Progenitor cell of endocrine pancreas (in vitro differentiated cells): ENCODE measurements around the gene MARCHF3. TPM values are rescaled to one million over a fixed set of nuclear protein-coding genes. Genes with fewer than 3 reads are reported as not detected.

Experiments used
- DNase-seq: peaks from one replicate; pipeline ENCODE4 v3.0.0; 2021; ENCODE audit warnings: low spot score; ENCODE audit not compliant: unreplicated experiment
- H3K27ac Mint-ChIP-seq: 2 replicates; pipeline ENCODE4 v1.8.0; 2021; ENCODE audit warnings: mild to moderate bottlenecking, moderate library complexity, mixed read lengths
- H3K27me3 Mint-ChIP-seq: 2 replicates; pipeline ENCODE4 v1.8.0; 2021; ENCODE audit warnings: mixed read lengths
- H3K36me3 Mint-ChIP-seq: 2 replicates; pipeline ENCODE4 v1.8.0; 2022; ENCODE audit warnings: mixed read lengths; ENCODE audit not compliant: insufficient read depth
- H3K4me1 Mint-ChIP-seq: 2 replicates; pipeline ENCODE4 v1.8.0; 2021; ENCODE audit warnings: low read depth, mixed read lengths
- H3K4me3 Mint-ChIP-seq: 2 replicates; pipeline ENCODE4 v1.8.0; 2021; ENCODE audit warnings: low read depth, mild to moderate bottlenecking, moderate library complexity, mixed read lengths
- H3K9me3 Mint-ChIP-seq: 2 replicates; pipeline ENCODE4 v1.8.0; 2021; ENCODE audit warnings: low read depth, mixed read lengths
- CTCF ChIP-seq: fragments of 200-600 bp; sonication (generic); IDR thresholded peaks from one replicate; pipeline ENCODE4 v1.5.0; 2021; ENCODE audit warnings: antibody characterized with exemption, mild to moderate bottlenecking; ENCODE audit not compliant: unreplicated experiment
- long read RNA-seq: library from polyadenylated mRNA; unstranded; transcript quantifications from one replicate; pipeline ENCODE4 v2.0.0, GENCODE V29; 2020
- total RNA-seq: library from RNA; stranded (reverse); gene quantifications from 2 replicates; pipeline ENCODE4 v1.2.1, GENCODE V29; 2021

MARCHF3 gene, protein sequence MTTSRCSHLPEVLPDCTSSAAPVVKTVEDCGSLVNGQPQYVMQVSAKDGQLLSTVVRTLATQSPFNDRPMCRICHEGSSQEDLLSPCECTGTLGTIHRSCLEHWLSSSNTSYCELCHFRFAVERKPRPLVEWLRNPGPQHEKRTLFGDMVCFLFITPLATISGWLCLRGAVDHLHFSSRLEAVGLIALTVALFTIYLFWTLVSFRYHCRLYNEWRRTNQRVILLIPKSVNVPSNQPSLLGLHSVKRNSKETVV
- 10.3 and 11.6 TPM in 2 replicates for total RNA-seq
- long read RNA-seq, full-length matches to known transcripts: 43 of 58 reads
- long read RNA-seq, partial matches to known transcripts: 0 of 58 reads
- long read RNA-seq, other reads (novel, unspliced or antisense): 15 of 58 reads

DNA sequence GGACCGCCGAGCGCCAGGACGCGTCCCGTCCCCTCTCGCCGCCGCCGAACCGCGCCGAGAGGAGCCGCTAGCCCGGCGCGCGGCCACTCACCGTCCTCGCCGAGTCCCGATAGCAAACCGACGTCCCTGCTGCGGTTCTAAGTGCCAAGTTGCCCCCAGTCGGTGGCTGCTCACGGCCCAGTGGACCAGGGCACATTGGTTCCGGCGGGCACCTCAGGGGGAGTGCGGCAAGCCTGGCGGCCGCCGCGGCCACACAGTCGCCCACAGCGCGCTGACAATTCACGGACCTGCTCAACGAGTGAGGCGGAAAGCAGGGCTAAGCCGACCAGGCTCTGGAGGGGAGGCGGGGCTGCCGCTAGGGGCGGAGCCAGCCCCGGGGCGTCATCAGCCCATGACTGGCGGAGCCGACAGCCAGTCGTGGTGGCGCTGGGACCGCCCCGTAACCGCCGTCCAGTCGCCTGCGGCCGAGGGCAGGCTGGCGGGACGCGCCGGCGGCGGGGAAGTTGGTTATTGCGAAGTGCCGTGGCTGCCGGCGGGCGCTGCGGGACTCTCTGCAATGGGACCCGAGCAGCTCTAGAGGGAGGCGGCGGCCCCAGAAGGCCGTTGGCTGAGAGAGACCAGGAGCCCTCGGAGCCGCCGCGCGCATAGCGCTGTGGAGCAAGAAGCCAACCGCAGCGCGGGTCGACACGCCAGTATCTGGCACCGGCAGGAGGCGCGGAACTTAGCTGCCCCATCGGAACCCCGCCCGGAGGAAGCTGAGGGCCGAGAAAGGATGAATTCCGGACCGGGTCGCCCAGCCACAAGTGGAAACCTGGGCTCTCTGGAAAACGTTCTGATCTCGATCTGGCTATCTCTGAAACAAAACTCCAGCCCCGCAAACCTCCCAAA is at the start of gene MARCHF3:
TSS of gene MARCHF3 (minus strand) at position 300 of the 888 bp plus-strand sequence. CDS start 112,387 bp downstream, outside the sequence.
- DNase-seq: peak; percentile 94
- peak within 1 kb of the TSS; percentile 90 for H3K4me3 Mint-ChIP-seq
- peaks cover 32% of the 10 kb centered on the region for H3K27me3 Mint-ChIP-seq
- peak within 1 kb of the TSS; percentile 90 for H3K27ac Mint-ChIP-seq
- no peaks in the 10 kb centered on the region for H3K36me3 Mint-ChIP-seq
- TF ChIP-seq CTCF: no peak
- H3K4me1 Mint-ChIP-seq: peaks cover 24% of the 10 kb centered on the region
- no peaks in the 10 kb centered on the region for H3K9me3 Mint-ChIP-seq

- DNase-seq: no peak
- H3K4me3 Mint-ChIP-seq: no peak overlapping the region
- H3K9me3 Mint-ChIP-seq: no peaks in the 10 kb centered on the region
- H3K27me3 Mint-ChIP-seq: peaks cover 3% of the 10 kb centered on the region
- no peak for TF ChIP-seq CTCF
- H3K36me3 Mint-ChIP-seq: no peaks in the 10 kb centered on the region
- no peak overlapping the region for H3K27ac Mint-ChIP-seq
- H3K4me1 Mint-ChIP-seq: peaks cover 6% of the 10 kb centered on the region
Measured at GRCh38 chr5:127079994-127080491, 49.7 kb upstream of the MARCHF3 start.

GRCh38 chr5:127077366-127077765 is 47.0 kb upstream of the MARCHF3 start:
- no peak for TF ChIP-seq CTCF
- Mint-ChIP-seq H3K9me3 (peaks cover 6% of the 10 kb centered on the region), H3K27me3 (peaks cover 3% of the 10 kb centered on the region), H3K4me1 (peaks cover 11% of the 10 kb centered on the region), H3K4me3 (no peak overlapping the region), H3K27ac (no peak overlapping the region), H3K36me3 (no peaks in the 10 kb centered on the region)
- no peak for DNase-seq

- Mint-ChIP-seq H3K27me3 (peaks cover 3% of the 10 kb centered on the region), H3K27ac (no peak overlapping the region), H3K9me3 (peaks cover 6% of the 10 kb centered on the region), H3K36me3 (no peaks in the 10 kb centered on the region), H3K4me1 (peaks cover 15% of the 10 kb centered on the region), H3K4me3 (no peak overlapping the region)
- DNase-seq: no peak
- TF ChIP-seq CTCF: no peak
Measured at GRCh38 chr5:127076315-127077129, 46.2 kb upstream of the MARCHF3 start.

DNA sequence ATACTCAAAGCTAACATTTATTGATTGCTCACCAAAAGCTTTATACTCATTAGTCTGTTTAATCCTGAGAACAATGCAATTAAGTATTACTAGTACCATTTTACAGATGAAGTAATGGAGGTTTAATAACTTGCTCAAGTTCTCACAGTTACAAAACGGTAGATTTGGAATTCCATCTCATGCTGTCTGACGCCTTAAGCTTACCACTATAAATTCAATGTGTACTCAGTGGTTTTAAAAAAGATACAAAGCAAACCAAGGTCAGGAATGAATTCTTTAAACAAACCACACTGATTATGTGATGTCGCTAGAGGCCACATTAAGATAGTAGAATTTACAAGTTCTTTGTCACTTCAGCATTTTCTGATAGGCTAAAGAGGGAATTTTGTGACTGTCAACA is 44.1 kb upstream of the MARCHF3 start:
- Mint-ChIP-seq H3K4me1 (peaks cover 9% of the 10 kb centered on the region), H3K9me3 (peaks cover 6% of the 10 kb centered on the region), H3K27me3 (no peaks in the 10 kb centered on the region), H3K4me3 (no peak overlapping the region), H3K36me3 (no peaks in the 10 kb centered on the region), H3K27ac (no peak overlapping the region)
- TF ChIP-seq CTCF: no peak
- DNase-seq: no peak
